ENCODE data around the gene UBA1.

The UBA1 gene

DNA sequence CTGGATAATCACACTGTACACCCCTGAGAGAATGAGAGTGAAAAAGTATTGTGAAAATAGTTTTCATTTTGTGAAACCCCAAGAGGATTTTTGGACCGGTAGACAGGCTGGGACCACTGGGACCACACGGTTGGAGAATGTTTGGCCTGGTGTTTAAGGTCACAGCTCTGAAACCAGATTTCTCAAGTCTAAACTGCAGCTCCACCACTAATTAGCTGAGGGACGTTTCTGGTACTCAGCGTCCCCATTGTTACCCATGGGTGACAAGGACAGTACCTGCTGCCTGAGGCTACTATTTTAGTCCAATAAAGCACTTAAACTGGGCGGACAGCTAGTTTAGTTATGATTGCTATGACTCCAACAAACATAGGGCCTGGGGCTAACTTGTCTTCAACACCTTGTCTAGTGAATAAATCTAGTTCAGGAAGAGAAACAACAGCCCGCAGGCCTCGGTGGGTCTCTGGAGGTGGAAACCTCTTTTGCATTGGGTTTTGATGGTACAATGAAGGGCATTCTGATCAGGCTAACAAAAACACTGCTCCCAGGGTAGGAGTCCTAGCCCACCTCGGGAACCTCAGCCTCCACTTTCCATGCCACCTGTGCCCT is 38.7 kb downstream of the UBA1 start:
- TF ChIP-seq, protein P1, sequence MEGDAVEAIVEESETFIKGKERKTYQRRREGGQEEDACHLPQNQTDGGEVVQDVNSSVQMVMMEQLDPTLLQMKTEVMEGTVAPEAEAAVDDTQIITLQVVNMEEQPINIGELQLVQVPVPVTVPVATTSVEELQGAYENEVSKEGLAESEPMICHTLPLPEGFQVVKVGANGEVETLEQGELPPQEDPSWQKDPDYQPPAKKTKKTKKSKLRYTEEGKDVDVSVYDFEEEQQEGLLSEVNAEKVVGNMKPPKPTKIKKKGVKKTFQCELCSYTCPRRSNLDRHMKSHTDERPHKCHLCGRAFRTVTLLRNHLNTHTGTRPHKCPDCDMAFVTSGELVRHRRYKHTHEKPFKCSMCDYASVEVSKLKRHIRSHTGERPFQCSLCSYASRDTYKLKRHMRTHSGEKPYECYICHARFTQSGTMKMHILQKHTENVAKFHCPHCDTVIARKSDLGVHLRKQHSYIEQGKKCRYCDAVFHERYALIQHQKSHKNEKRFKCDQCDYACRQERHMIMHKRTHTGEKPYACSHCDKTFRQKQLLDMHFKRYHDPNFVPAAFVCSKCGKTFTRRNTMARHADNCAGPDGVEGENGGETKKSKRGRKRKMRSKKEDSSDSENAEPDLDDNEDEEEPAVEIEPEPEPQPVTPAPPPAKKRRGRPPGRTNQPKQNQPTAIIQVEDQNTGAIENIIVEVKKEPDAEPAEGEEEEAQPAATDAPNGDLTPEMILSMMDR (IDR thresholded peaks at IDR 0.05; ENCODE audit: low read depth, low read length) = no peak
- no peak for DNase-seq (ENCODE audit: extremely low read depth, low read depth)

DNA sequence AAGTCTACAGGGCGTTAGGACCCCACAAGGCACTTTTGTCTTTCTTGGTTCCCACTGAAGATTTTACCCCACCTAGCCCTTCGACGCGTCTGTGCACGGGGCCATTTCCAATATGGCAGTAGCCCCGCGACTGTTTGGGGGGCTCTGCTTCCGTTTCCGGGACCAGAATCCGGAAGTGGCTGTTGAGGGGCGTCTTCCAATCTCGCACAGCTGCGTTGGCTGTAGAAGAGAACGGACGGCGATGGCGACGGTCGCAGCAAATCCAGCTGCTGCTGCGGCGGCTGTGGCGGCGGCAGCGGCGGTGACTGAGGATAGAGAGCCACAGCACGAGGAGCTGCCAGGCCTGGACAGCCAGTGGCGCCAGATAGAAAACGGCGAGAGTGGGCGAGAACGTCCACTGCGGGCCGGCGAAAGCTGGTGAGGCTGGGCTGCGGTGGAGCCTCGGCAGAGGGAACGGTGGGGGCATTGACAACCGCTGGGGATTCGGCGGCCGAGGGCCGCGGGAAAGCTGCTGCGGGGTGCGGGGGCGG is 39.2 kb downstream of the UBA1 start, which contains the start of gene USP11:
TSS of gene USP11 (plus strand) at position 207 of the 530 bp plus-strand sequence. CDS start at position 242, 35 bp downstream.
- DNase-seq (ENCODE audit: extremely low read depth, low read depth) = no peak
- TF ChIP-seq, protein P1 (IDR thresholded peaks at IDR 0.05; ENCODE audit: low read depth, low read length) = no peak

DNA sequence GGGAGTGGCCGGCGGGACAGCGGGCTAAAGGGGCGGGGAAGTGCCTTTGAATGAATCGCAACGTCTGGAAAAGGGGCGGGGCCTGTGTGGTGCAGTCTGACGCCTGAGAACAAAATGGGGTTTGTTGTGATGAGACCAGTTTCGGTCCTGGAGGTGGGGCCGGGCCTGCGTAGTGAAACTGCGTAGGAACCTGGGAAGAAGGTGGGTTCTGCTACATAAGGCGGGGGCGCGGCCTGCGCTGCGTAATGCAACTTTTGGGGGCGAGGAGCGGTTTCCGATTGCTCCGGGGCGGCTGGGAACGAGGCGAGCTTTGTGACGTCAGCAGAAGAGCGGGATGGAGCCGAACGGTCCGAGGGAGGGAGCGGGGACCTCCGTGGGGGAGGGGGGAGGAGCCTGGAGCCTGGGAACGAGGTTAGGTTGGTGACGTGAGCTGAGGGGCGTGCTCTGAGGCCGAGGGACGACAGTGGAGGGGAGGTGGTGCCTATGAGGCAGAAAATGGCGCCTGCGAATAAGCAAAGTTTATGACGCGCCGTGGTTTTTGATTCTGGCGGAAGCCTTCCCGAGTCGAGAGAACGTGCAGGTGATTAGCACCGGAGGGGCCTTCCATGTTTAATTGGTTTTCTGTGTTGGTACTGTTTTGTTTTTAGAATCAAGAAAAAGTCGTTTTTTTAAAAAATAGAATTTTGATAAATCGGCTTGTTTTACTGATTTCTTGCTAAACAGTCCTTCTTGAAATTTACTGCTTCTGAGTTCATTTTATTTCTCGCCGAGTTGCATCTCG is 39.9 kb downstream of the UBA1 start:
- TF ChIP-seq, protein P1 (IDR thresholded peaks at IDR 0.05; ENCODE audit: low read depth, low read length) = no peak
- DNase-seq (ENCODE audit: extremely low read depth, low read depth) = peak; percentile 91

DNA sequence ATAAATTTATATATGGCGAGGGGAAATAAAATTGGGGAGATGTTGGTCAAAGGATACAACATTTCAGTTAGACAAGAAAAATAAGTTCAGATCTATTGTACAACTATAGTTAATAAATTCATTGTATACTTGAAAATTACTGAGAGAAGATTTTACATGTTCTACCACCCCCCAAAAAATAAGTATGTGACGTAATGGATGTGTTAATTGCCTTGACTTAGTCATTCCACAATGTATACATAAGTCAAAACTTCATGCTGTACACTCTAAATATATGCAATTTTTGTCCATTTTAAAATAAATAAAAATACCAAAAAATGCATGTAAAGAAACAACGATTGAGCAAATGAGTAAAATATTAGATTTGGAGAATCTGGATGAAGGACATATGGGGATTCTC is 41.0 kb downstream of the UBA1 start:
- DNase-seq (ENCODE audit: extremely low read depth, low read depth) = no peak
- TF ChIP-seq, protein P1 (IDR thresholded peaks at IDR 0.05; ENCODE audit: low read depth, low read length) = no peak

DNA sequence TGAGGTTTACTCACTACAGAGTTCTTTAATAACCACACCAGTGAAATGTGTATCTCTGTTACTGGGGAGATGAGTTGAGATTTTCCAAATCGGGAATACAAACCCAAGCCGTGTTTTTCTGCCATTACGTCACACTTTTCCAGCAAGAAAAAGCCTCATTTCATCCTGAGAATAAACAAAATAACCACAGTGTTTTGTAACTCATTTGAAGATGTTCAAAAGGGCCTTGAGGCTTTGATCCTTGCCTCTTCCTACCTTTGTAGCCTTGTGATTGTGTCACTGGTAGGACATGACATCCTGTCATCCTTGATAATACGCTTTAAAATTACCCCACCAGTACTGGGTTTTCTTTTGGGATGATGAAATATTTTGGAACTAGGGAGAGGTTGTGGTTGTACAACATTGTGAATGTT is 42.1 kb downstream of the UBA1 start:
- DNase-seq (ENCODE audit: extremely low read depth, low read depth) = no peak
- TF ChIP-seq, protein P1 (IDR thresholded peaks at IDR 0.05; ENCODE audit: low read depth, low read length) = no peak

DNA sequence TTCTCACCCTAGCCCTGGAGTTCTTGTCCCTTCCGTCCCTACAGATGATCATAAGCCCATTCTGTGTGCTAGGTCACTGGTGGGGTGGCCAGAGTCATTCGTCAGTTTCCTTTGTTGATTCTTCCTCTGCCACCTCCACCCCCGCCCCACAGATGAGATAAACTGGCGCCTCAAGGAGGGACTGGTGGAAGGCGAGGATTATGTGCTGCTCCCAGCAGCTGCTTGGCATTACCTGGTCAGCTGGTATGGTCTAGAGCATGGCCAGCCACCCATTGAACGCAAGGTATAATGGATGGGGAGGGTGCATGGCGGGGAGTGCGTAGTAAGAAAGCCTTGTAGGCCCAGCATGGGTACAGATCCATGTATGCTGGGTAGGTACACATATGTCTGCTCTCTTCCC is 45.6 kb downstream of the UBA1 start:
- DNase-seq (ENCODE audit: extremely low read depth, low read depth) = no peak
- TF ChIP-seq, protein P1 (IDR thresholded peaks at IDR 0.05; ENCODE audit: low read depth, low read length) = no peak

Data from AG09319 (cell line).